ENCODE measurements around the gene IP6K1.

DNA sequence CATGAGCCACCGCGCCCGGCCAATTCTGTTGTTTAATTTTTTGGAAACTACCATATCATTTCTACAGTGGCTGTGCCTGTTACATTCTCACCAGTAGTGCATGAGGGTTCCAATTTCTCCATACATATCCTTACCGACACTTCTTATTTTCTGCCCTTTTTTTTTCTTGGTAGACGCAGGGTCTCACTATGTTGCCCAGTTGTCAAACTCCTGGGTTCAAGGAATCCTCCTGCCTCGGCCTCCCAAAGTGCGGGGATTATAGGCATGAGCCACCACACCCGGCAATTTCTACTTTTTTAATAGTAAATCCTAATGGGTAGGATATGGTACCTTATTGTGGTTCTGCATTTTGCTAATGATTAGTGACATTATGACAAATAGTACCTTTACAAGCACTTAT lies 76.5 kb downstream of the IP6K1 start:
- TF ChIP-seq CREB1 (CRISPR knock-in tag; IDR thresholded peaks at IDR 0.05; ENCODE audit: low read depth) (no peak), POLR2AphosphoS5 (IDR thresholded peaks at IDR 0.05; ENCODE audit: low read depth) (no peak), EZH2 (IDR thresholded peaks at IDR 0.05; ENCODE audit: low read depth, unreplicated experiment) (no peak)
- TF ChIP-seq, protein P1, sequence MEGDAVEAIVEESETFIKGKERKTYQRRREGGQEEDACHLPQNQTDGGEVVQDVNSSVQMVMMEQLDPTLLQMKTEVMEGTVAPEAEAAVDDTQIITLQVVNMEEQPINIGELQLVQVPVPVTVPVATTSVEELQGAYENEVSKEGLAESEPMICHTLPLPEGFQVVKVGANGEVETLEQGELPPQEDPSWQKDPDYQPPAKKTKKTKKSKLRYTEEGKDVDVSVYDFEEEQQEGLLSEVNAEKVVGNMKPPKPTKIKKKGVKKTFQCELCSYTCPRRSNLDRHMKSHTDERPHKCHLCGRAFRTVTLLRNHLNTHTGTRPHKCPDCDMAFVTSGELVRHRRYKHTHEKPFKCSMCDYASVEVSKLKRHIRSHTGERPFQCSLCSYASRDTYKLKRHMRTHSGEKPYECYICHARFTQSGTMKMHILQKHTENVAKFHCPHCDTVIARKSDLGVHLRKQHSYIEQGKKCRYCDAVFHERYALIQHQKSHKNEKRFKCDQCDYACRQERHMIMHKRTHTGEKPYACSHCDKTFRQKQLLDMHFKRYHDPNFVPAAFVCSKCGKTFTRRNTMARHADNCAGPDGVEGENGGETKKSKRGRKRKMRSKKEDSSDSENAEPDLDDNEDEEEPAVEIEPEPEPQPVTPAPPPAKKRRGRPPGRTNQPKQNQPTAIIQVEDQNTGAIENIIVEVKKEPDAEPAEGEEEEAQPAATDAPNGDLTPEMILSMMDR (conservative IDR thresholded peaks at IDR 0.05; ENCODE audit: low read depth in 2 of 2), result no peak
- TF ChIP-seq, protein P2, sequence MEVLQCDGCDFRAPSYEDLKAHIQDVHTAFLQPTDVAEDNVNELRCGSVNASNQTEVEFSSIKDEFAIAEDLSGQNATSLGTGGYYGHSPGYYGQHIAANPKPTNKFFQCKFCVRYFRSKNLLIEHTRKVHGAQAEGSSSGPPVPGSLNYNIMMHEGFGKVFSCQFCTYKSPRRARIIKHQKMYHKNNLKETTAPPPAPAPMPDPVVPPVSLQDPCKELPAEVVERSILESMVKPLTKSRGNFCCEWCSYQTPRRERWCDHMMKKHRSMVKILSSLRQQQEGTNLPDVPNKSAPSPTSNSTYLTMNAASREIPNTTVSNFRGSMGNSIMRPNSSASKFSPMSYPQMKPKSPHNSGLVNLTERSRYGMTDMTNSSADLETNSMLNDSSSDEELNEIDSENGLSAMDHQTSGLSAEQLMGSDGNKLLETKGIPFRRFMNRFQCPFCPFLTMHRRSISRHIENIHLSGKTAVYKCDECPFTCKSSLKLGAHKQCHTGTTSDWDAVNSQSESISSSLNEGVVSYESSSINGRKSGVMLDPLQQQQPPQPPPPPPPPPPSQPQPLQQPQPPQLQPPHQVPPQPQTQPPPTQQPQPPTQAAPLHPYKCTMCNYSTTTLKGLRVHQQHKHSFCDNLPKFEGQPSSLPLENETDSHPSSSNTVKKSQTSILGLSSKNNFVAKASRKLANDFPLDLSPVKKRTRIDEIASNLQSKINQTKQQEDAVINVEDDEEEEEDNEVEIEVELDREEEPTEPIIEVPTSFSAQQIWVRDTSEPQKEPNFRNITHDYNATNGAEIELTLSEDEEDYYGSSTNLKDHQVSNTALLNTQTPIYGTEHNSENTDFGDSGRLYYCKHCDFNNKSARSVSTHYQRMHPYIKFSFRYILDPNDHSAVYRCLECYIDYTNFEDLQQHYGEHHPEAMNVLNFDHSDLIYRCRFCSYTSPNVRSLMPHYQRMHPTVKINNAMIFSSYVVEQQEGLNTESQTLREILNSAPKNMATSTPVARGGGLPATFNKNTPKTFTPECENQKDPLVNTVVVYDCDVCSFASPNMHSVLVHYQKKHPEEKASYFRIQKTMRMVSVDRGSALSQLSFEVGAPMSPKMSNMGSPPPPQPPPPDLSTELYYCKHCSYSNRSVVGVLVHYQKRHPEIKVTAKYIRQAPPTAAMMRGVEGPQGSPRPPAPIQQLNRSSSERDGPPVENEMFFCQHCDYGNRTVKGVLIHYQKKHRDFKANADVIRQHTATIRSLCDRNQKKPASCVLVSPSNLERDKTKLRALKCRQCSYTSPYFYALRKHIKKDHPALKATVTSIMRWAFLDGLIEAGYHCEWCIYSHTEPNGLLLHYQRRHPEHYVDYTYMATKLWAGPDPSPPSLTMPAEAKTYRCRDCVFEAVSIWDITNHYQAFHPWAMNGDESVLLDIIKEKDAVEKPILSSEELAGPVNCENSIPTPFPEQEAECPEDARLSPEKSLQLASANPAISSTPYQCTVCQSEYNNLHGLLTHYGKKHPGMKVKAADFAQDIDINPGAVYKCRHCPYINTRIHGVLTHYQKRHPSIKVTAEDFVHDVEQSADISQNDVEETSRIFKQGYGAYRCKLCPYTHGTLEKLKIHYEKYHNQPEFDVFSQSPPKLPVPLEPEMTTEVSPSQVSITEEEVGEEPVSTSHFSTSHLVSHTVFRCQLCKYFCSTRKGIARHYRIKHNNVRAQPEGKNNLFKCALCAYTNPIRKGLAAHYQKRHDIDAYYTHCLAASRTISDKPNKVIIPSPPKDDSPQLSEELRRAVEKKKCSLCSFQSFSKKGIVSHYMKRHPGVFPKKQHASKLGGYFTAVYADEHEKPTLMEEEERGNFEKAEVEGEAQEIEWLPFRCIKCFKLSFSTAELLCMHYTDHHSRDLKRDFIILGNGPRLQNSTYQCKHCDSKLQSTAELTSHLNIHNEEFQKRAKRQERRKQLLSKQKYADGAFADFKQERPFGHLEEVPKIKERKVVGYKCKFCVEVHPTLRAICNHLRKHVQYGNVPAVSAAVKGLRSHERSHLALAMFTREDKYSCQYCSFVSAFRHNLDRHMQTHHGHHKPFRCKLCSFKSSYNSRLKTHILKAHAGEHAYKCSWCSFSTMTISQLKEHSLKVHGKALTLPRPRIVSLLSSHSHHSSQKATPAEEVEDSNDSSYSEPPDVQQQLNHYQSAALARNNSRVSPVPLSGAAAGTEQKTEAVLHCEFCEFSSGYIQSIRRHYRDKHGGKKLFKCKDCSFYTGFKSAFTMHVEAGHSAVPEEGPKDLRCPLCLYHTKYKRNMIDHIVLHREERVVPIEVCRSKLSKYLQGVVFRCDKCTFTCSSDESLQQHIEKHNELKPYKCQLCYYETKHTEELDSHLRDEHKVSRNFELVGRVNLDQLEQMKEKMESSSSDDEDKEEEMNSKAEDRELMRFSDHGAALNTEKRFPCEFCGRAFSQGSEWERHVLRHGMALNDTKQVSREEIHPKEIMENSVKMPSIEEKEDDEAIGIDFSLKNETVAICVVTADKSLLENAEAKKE (CRISPR knock-in tag; IDR thresholded peaks at IDR 0.05), result no peak
- TF ChIP-seq, protein P3, sequence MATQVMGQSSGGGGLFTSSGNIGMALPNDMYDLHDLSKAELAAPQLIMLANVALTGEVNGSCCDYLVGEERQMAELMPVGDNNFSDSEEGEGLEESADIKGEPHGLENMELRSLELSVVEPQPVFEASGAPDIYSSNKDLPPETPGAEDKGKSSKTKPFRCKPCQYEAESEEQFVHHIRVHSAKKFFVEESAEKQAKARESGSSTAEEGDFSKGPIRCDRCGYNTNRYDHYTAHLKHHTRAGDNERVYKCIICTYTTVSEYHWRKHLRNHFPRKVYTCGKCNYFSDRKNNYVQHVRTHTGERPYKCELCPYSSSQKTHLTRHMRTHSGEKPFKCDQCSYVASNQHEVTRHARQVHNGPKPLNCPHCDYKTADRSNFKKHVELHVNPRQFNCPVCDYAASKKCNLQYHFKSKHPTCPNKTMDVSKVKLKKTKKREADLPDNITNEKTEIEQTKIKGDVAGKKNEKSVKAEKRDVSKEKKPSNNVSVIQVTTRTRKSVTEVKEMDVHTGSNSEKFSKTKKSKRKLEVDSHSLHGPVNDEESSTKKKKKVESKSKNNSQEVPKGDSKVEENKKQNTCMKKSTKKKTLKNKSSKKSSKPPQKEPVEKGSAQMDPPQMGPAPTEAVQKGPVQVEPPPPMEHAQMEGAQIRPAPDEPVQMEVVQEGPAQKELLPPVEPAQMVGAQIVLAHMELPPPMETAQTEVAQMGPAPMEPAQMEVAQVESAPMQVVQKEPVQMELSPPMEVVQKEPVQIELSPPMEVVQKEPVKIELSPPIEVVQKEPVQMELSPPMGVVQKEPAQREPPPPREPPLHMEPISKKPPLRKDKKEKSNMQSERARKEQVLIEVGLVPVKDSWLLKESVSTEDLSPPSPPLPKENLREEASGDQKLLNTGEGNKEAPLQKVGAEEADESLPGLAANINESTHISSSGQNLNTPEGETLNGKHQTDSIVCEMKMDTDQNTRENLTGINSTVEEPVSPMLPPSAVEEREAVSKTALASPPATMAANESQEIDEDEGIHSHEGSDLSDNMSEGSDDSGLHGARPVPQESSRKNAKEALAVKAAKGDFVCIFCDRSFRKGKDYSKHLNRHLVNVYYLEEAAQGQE (IDR thresholded peaks at IDR 0.05; ENCODE audit: unreplicated experiment), result no peak

Measured in GM23338 (cell line).